IMR-90 (cell line): ENCODE results near the gene GGN. TPM values are rescaled to one million over a fixed set of nuclear protein-coding genes. Genes with fewer than 3 reads are reported as not detected.

ENCODE experiments used
- ATAC-seq: fragments of 200-7000 bp; cut with Tn5 transposase; 2 replicates; pipeline ENCODE4 v1.9.1; 2020; ENCODE audit warnings: low read depth, mild to moderate bottlenecking, moderate library complexity
- BruUV-seq: library from RNA; stranded (reverse); fragments of 400-500 nt; replicated peaks from 2 replicates; lab custom pipeline; 2021; lab: Mats Ljungman, UMichigan
- CTCF ChIA-PET: fragments of 300-600 bp; formaldehyde crosslinking; extraction: SDS; loops from one replicate; lab custom pipeline; 2021; ENCODE audit warnings: antibody characterized with exemption; lab: Yijun Ruan, JAX
- POLR2A ChIA-PET: fragments of 300-600 bp; sonication (Branson Sonifier 250); formaldehyde crosslinking; loops from one replicate; lab custom pipeline; 2022; ENCODE audit warnings: antibody characterized with exemption; ENCODE audit not compliant: unreplicated experiment; lab: Charles Lee
- DNase-seq: peaks from one replicate; pipeline ENCODE4 v3.0.0; 2013
- H2AFZ ChIP-seq: replicated peaks from 2 replicates; pipeline ENCODE3; 2013; ENCODE audit warnings: low read length, mild to moderate bottlenecking; ENCODE audit not compliant: poor library complexity
- H2AK5ac ChIP-seq: 2 replicates; pipeline ENCODE4 v1.6.1; 2013; ENCODE audit warnings: low read depth, low read length, inconsistent platforms
- H2AK9ac ChIP-seq: replicated peaks from 2 replicates; pipeline ENCODE3; 2013; ENCODE audit warnings: mild to moderate bottlenecking, low read depth, low read length, moderate library complexity; ENCODE audit not compliant: poor library complexity
- H2BK120ac ChIP-seq: 2 replicates; pipeline ENCODE4 v1.6.1; 2013; ENCODE audit warnings: low read depth, low read length, inconsistent platforms
- H2BK15ac ChIP-seq: 3 replicates; pipeline ENCODE4 v1.6.1; 2013; ENCODE audit warnings: low read depth, low read length, inconsistent platforms
- H2BK20ac ChIP-seq: 2 replicates; pipeline ENCODE4 v1.6.1; 2013; ENCODE audit warnings: low read depth, mild to moderate bottlenecking, inconsistent platforms, low read length, moderate library complexity
- H2BK5ac ChIP-seq: 2 replicates; pipeline ENCODE4 v1.6.1; 2013; ENCODE audit warnings: mild to moderate bottlenecking, low read depth, low read length, inconsistent platforms; ENCODE audit not compliant: poor library complexity, severe bottlenecking
- H3K14ac ChIP-seq: replicated peaks from 2 replicates; pipeline ENCODE4 v1.6.1; 2013; ENCODE audit warnings: low read depth, low read length, inconsistent platforms
- H3K18ac ChIP-seq: 2 replicates; pipeline ENCODE4 v1.6.1; 2013; ENCODE audit warnings: low read depth, low read length, control low read depth
- H3K23ac ChIP-seq: 2 replicates; pipeline ENCODE4 v1.6.1; 2013; ENCODE audit warnings: low read depth, low read length, inconsistent platforms
- H3K27ac ChIP-seq: 2 replicates; pipeline ENCODE4 v1.5.1; 2013; ENCODE audit warnings: mild to moderate bottlenecking, control low read depth, low read length; ENCODE audit not compliant: insufficient read depth
- H3K27me3 ChIP-seq: 2 replicates; pipeline ENCODE4 v1.6.1; 2013; ENCODE audit warnings: low read length; ENCODE audit not compliant: control insufficient read depth, insufficient read depth
- H3K36me3 ChIP-seq: 2 replicates; pipeline ENCODE4 v1.6.1; 2013; ENCODE audit warnings: low read length, mixed read lengths; ENCODE audit not compliant: control insufficient read depth, insufficient read depth
- H3K4ac ChIP-seq: 2 replicates; pipeline ENCODE4 v1.6.1; 2013; ENCODE audit warnings: low read depth, low read length, inconsistent platforms
- H3K4me1 ChIP-seq: 2 replicates; pipeline ENCODE4 v1.6.1; 2013; ENCODE audit warnings: low read length, mixed read lengths; ENCODE audit not compliant: control insufficient read depth, insufficient read depth
- H3K4me2 ChIP-seq: 2 replicates; pipeline ENCODE4 v1.6.1; 2013; ENCODE audit warnings: low read depth, mild to moderate bottlenecking, control low read depth, low read length, moderate library complexity
- H3K4me3 ChIP-seq: 2 replicates; pipeline ENCODE4 v1.5.1; 2013; ENCODE audit warnings: low read depth, mild to moderate bottlenecking, control low read depth, low read length, moderate library complexity; ENCODE audit not compliant: insufficient read depth
- H3K56ac ChIP-seq: 2 replicates; pipeline ENCODE4 v1.6.1; 2013; ENCODE audit warnings: low read length, inconsistent platforms; ENCODE audit not compliant: insufficient read depth; ENCODE audit errors: extremely low read depth
- H3K79me1 ChIP-seq, 2 experiments: 2 replicates each; pipeline ENCODE4 v1.6.1; 2013; ENCODE audit warnings: low read length in 2 of 2, inconsistent platforms in 1 of 2, low read depth in 1 of 2
- H3K9ac ChIP-seq: 2 replicates; pipeline ENCODE4 v1.6.1; 2013; ENCODE audit warnings: low read depth, low read length, control low read depth
- H3K9me1 ChIP-seq: 2 replicates; pipeline ENCODE4 v1.6.1; 2013; ENCODE audit warnings: low read length, inconsistent platforms; ENCODE audit not compliant: insufficient read depth
- H3K9me3 ChIP-seq: 2 replicates; pipeline ENCODE4 v1.6.1; 2013; ENCODE audit warnings: low read length; ENCODE audit not compliant: control insufficient read depth, insufficient read depth
- H4K20me1 ChIP-seq: 2 replicates; pipeline ENCODE4 v1.6.1; 2013; ENCODE audit warnings: low read length, inconsistent platforms; ENCODE audit not compliant: insufficient read depth
- H4K5ac ChIP-seq: 2 replicates; pipeline ENCODE4 v1.6.1; 2013; ENCODE audit warnings: mild to moderate bottlenecking, low read depth, low read length, control low read depth
- H4K8ac ChIP-seq, 2 experiments: 2 replicates each; pipeline ENCODE4 v1.6.1; 2013; ENCODE audit warnings: low read depth in 2 of 2, low read length in 2 of 2, control low read depth in 1 of 2, inconsistent platforms in 1 of 2
- H4K91ac ChIP-seq: 2 replicates; pipeline ENCODE4 v1.6.1; 2013; ENCODE audit warnings: low read depth, low read length, inconsistent platforms; ENCODE audit not compliant: insufficient read depth
- CEBPB ChIP-seq: IDR thresholded peaks from 2 replicates; pipeline ENCODE4 v1.6.1; 2012; ENCODE audit warnings: low read depth, low read length, improper control_type of control experiment
- FOS ChIP-seq: fragments of 150-350 bp; IDR thresholded peaks from 2 replicates; pipeline ENCODE4 v1.6.1; 2016; ENCODE audit warnings: low read depth, low read length
- RAD21 ChIP-seq: IDR thresholded peaks from 2 replicates; pipeline ENCODE4 v1.6.1; 2012; ENCODE audit warnings: low read length, improper control_type of control experiment
- WGBS, 2 experiments: methylation state at CpG; one replicate each; pipeline versions ENCODE4 v1.1.5 to v1.1.7; 2013; ENCODE audit warnings: missing lambda C conversion rate in 2 of 2; ENCODE audit not compliant: insufficient read length in 1 of 2; ENCODE audit errors: extremely low coverage in 2 of 2; 5-methylcytosine and 5-hydroxymethylcytosine counted together
- dilution Hi-C: fragments of 300-500 bp; cut with HindIII; formaldehyde crosslinking; loops from one replicate; pipeline ENCODE4 v1.14.3; 2018; ENCODE audit warnings: low sequenced_read_pairs; ENCODE audit not compliant: unreplicated experiment
- in situ Hi-C: fragments of 300-500 bp; cut with MboI; formaldehyde crosslinking; loops from 3 replicates; pipeline ENCODE4 v1.14.3; 2019; ENCODE audit warnings: low sequenced_read_pairs, inconsistent platforms, mixed read lengths
- intact Hi-C: fragments of 100-400 bp; cut with micrococcal nuclease; formaldehyde crosslinking; loops from 2 replicates; pipeline ENCODE4 v1.10.0; 2022
- polyA plus RNA-seq, 3 experiments: library from polyadenylated mRNA; depleted of rRNA; stranded (reverse); fragments of >200 nt; gene quantifications; 2 replicates each; pipeline ENCODE4 v1.2.3, GENCODE V29; 2012; ENCODE audit warnings: low replicate concordance in 1 of 3
- total RNA-seq: library from RNA; depleted of rRNA; stranded (reverse); fragments of >200 nt; gene quantifications from 2 replicates; pipeline ENCODE4 v1.2.3, GENCODE V29; 2012

GGN gene
- total and polyA plus RNA-seq, 2 of the 4 experiments (the other 2 are of a cell fraction), result under 0.01 to 0.65 TPM

GRCh38 chr19:38360351-38360750 lies 27.5 kb downstream of the GGN start:
- Histone ChIP-seq H3K4me1 (no peaks in the 10 kb centered on the region), H3K9me3 (no peaks in the 10 kb centered on the region), H3K9me1 (no peaks in the 10 kb centered on the region), H2BK120ac (no peak overlapping the region), H3K14ac (no peak overlapping the region), H4K91ac (no peak overlapping the region), H3K9ac (no peak overlapping the region), H2AK5ac (no peak overlapping the region), H3K79me1 (no peaks in the 10 kb centered on the region), H4K20me1 (0 out of 2 replicates have a peak, but pooled peaks cover 3% of the 10 kb centered on the region), H3K27me3 (peaks cover 44% of the 10 kb centered on the region), H4K5ac (no peak overlapping the region), H2BK15ac (no peak overlapping the region), H3K4ac (no peak overlapping the region), H2BK20ac (no peak overlapping the region), H3K4me3 (no peak overlapping the region), H4K8ac (no peak overlapping the region), H3K18ac (no peak overlapping the region), H2AK9ac (no peak overlapping the region), H2AFZ (no peak overlapping the region), H3K36me3 (no peaks in the 10 kb centered on the region), H3K27ac (no peak overlapping the region), H3K23ac (no peak overlapping the region), H3K56ac (no peak overlapping the region), H2BK5ac (no peak overlapping the region), H3K4me2 (no peak overlapping the region)
- DNase-seq (no peak), ATAC-seq (no peak)
- 89% methylated on average over 7 of the region's 9 CpGs; no CpG with 5 or more reads in 1 of the 2 experiments for WGBS, 2 experiments
- BruUV-seq, result no TSS peak
- intact Hi-C loops (no loop called here), in situ Hi-C loops (no loop called here), dilution Hi-C loops (no loop called here)
- CTCF ChIA-PET, result interaction anchor here (0.5 to 0.6 kb wide), 2 partner anchors 25 to 30 kb away, joined by 3 to 4 read pairs; no protein-coding TSS in a partner anchor
- TF ChIP-seq CEBPB (no peak), FOS (no peak), RAD21 (no peak)
- POLR2A ChIA-PET, result interaction anchor here (0.6 kb wide), 1 partner anchor 26 kb away, joined by 4 read pairs; no protein-coding TSS in a partner anchor
